HepG2 (cell line): Measurements from ENCODE around the gene TNXB. TPM values are rescaled to one million over a fixed set of nuclear protein-coding genes. Genes with fewer than 3 reads are reported as not detected.

Experiments used
- ATAC-seq: fragments of 200-7000 bp; cut with Tn5 transposase; 3 replicates; pipeline ENCODE4 v1.9.1; 2020; ENCODE audit warnings: mild to moderate bottlenecking, moderate library complexity
- BruUV-seq: library from RNA; stranded (reverse); fragments of 400-500 nt; replicated peaks from 2 replicates; lab custom pipeline; 2021; lab: Mats Ljungman, UMichigan
- CTCF ChIA-PET: fragments of 300-600 bp; formaldehyde crosslinking; extraction: SDS; loops from one replicate; lab custom pipeline; 2021; ENCODE audit warnings: low total read pairs, inconsistent platforms, low intra/inter-chr PET ratio; lab: Yijun Ruan, JAX
- POLR2A ChIA-PET: fragments of 350-600 bp; sonication (Branson Sonifier 250); formaldehyde crosslinking; loops from one replicate; lab custom pipeline; 2020; ENCODE audit warnings: antibody characterized with exemption, inconsistent platforms; lab: Yijun Ruan, JAX
- DNase-seq: peaks from one replicate; pipeline ENCODE4 v3.0.0-alpha.2; 2015; ENCODE audit warnings: low spot score
- FAIRE-seq: peaks from 3 replicates; lab custom pipeline; 2011; peaks lifted over from hg19 to GRCh38; lab: Jason Lieb, UNC
- H2AFZ ChIP-seq: one replicate; pipeline ENCODE4 v1.6.1; 2011; ENCODE audit warnings: low read length, inconsistent platforms
- H3K27ac ChIP-seq: fragments of 300-600 bp; 3 replicates; pipeline ENCODE4 v1.8.0; 2011; ENCODE audit warnings: mixed run types, mild to moderate bottlenecking, mixed read lengths, low read length, inconsistent platforms; ENCODE audit not compliant: insufficient read depth; ENCODE audit errors: extremely low read length
- H3K27me3 ChIP-seq, 2 experiments: fragments of 200-600 bp in 1 of 2; 2 replicates in 1 of 2; 3 replicates in 1 of 2; pipeline versions ENCODE4 v1.6.0 to v1.8.0; 2011; ENCODE audit warnings: low read length in 2 of 2, mild to moderate bottlenecking in 2 of 2, moderate library complexity in 2 of 2, inconsistent platforms in 1 of 2; ENCODE audit not compliant: insufficient read depth in 2 of 2, control insufficient read depth in 1 of 2
- H3K36me3 ChIP-seq, 2 experiments: fragments of 200-600 bp in 1 of 2; replicated peaks in 1 of 2; 2 replicates in 1 of 2; 3 replicates in 1 of 2; pipeline versions ENCODE4 v1.5.1 to v1.8.0; 2011; ENCODE audit warnings: low read length in 2 of 2, inconsistent platforms in 1 of 2; ENCODE audit not compliant: insufficient read depth in 2 of 2, control insufficient read depth in 1 of 2
- H3K4me1 ChIP-seq: 2 replicates; pipeline ENCODE4 v1.5.1; 2012; ENCODE audit warnings: low read length, inconsistent platforms; ENCODE audit not compliant: insufficient read depth
- H3K4me2 ChIP-seq: 2 replicates; pipeline ENCODE4 v1.6.0; 2011; ENCODE audit warnings: low read depth, low read length, inconsistent platforms
- H3K4me3 ChIP-seq, 3 experiments: fragments of 200-600 bp in 1 of 3; sonication (generic), shearing (Covaris generic) in 1 of 3; replicated peaks in 1 of 3; 2 replicates each; pipeline ENCODE4 v1.5.1; 2011 to 2016; ENCODE audit warnings: low read length in 3 of 3, inconsistent platforms in 2 of 3, low read depth in 2 of 3, mild to moderate bottlenecking in 2 of 3, control low read depth in 1 of 3, mixed read lengths in 1 of 3; ENCODE audit not compliant: insufficient read depth in 1 of 3
- H3K79me2 ChIP-seq: one replicate; pipeline ENCODE4 v1.6.1; 2011; ENCODE audit warnings: low read length, inconsistent platforms; ENCODE audit not compliant: insufficient read depth
- H3K9ac ChIP-seq: 2 replicates; pipeline ENCODE4 v1.6.0; 2011; ENCODE audit warnings: mild to moderate bottlenecking, low read depth, low read length, inconsistent platforms; ENCODE audit not compliant: insufficient read depth
- H3K9me3 ChIP-seq: 2 replicates; pipeline ENCODE4 v1.5.1; 2012; ENCODE audit warnings: mild to moderate bottlenecking, low read length
- H4K20me1 ChIP-seq: 2 replicates; pipeline ENCODE4 v1.6.0; 2011; ENCODE audit warnings: inconsistent platforms, mild to moderate bottlenecking, low read length, moderate library complexity; ENCODE audit not compliant: insufficient read depth
- KLF12 ChIP-seq: sonication (generic); formaldehyde crosslinking; IDR thresholded peaks from 2 replicates; pipeline ENCODE4 v1.4.0; 2020; ENCODE audit warnings: missing genetic modification reagents, borderline replicate concordance
- NR2F2 ChIP-seq: IDR thresholded peaks from 2 replicates; pipeline ENCODE4 v1.6.1; 2012; ENCODE audit warnings: low read depth, inconsistent platforms, borderline replicate concordance
- PAWR ChIP-seq: sonication (generic); formaldehyde crosslinking; IDR thresholded peaks from 2 replicates; pipeline ENCODE4 v1.4.0; 2020; ENCODE audit warnings: missing genetic modification reagents, mild to moderate bottlenecking, borderline replicate concordance
- PHF8 ChIP-seq: sonication (generic); formaldehyde crosslinking; IDR thresholded peaks from 2 replicates; pipeline ENCODE4 v1.5.0; 2020; ENCODE audit warnings: missing genetic modification reagents
- SAFB2 ChIP-seq: sonication (generic); formaldehyde crosslinking; IDR thresholded peaks from 2 replicates; pipeline ENCODE4 v1.5.1; 2020; ENCODE audit warnings: missing genetic modification reagents, low read depth, mild to moderate bottlenecking, borderline replicate concordance
- SP5 ChIP-seq: IDR thresholded peaks from 2 replicates; pipeline ENCODE4 v1.6.1; 2016; ENCODE audit warnings: low read depth, borderline replicate concordance
- ZFP90 ChIP-seq: sonication (generic); formaldehyde crosslinking; IDR thresholded peaks from 2 replicates; pipeline ENCODE4 v1.8.0; 2022; ENCODE audit warnings: missing genetic modification reagents, mild to moderate bottlenecking, inconsistent platforms, borderline replicate concordance
- ZNF549 ChIP-seq: sonication (generic); formaldehyde crosslinking; IDR thresholded peaks from 2 replicates; pipeline ENCODE4 v1.5.0; 2020; ENCODE audit warnings: missing genetic modification reagents
- ZNF576 ChIP-seq: sonication (generic); formaldehyde crosslinking; IDR thresholded peaks from 2 replicates; pipeline ENCODE4 v1.4.0; 2020; ENCODE audit warnings: mild to moderate bottlenecking, missing genetic modification reagents
- ZNF609 ChIP-seq: sonication (generic); formaldehyde crosslinking; IDR thresholded peaks from 2 replicates; pipeline ENCODE4 v1.4.0; 2020; ENCODE audit warnings: mild to moderate bottlenecking, missing genetic modification reagents, borderline replicate concordance
- ZNF629 ChIP-seq: sonication (generic); formaldehyde crosslinking; conservative IDR thresholded peaks from 2 replicates; pipeline ENCODE4 v1.5.0; 2020; ENCODE audit warnings: missing genetic modification reagents
- ZNF766 ChIP-seq: sonication (generic); formaldehyde crosslinking; IDR thresholded peaks from 2 replicates; pipeline ENCODE4 v1.5.0; 2020; ENCODE audit warnings: missing genetic modification reagents, borderline replicate concordance
- WGBS: methylation state at CpG from one replicate; pipeline ENCODE4 v1.1.6; 2017; ENCODE audit warnings: low lambda C conversion rate; 5-methylcytosine and 5-hydroxymethylcytosine counted together
- in situ Hi-C: cut with HindIII; loops from 2 replicates; pipeline ENCODE4 v1.10.0; 2017; ENCODE audit warnings: low pct_unique_long_range_greater_than_20kb; ENCODE audit not compliant: extremely low pct_ligation_motif_present
- intact Hi-C: fragments of 100-400 bp; cut with micrococcal nuclease; formaldehyde crosslinking; loops from one replicate; pipeline ENCODE4 v1.10.0; 2022; ENCODE audit not compliant: unreplicated experiment
- polyA plus RNA-seq, 8 experiments: library from polyadenylated mRNA; depleted of rRNA in 3 of 8; stranded (reverse) in 7 of 8; unstranded in 1 of 8; fragments of >200 nt; fragmentation: Illumina TruSeq in 4 of 8; extraction: Trizol in 4 of 8; gene quantifications; 2 replicates each; pipeline versions ENCODE4 v1.2.1 to v1.2.3, GENCODE V29; 2011 to 2016; ENCODE audit warnings: low read depth in 4 of 8, missing spikeins in 1 of 8, mixed read lengths in 1 of 8; ENCODE audit not compliant: insufficient read depth in 1 of 8
- total RNA-seq, 5 experiments: library from RNA; depleted of rRNA; stranded (reverse); fragments of >200 nt; fragmentation: Illumina TruSeq; extraction: Trizol; gene quantifications; 2 replicates each; pipeline ENCODE4 v1.2.3, GENCODE V29; 2016; ENCODE audit warnings: low read depth in 1 of 5

Gene TNXB
- total and polyA plus RNA-seq, 2 of the 13 experiments (the other 11 are each of a cell fraction or from before 2014, with no cell fraction given): 1.6 to 2.7 TPM

GRCh38 chr6:32127409-32127716 is 18.2 kb upstream of the TNXB start (continued):
- TF ChIP-seq KLF12 (0 out of 2 replicates have a peak, but pooled peaks have one; percentile 40), ZNF549 (CRISPR knock-in tag) (no peak), NR2F2 (0 out of 2 replicates have a peak, but pooled peaks have one; percentile 6), SAFB2 (0 out of 2 replicates have a peak, but pooled peaks have one; percentile 27), ZNF629 (0 out of 2 replicates have a peak, but pooled peaks have one; percentile 11), PAWR (CRISPR knock-in tag) (no peak), ZNF766 (CRISPR knock-in tag) (0 out of 2 replicates have a peak, but pooled peaks have one; percentile 21), SP5 (CRISPR knock-in tag) (no peak), ZNF576 (CRISPR knock-in tag) (0 out of 2 replicates have a peak, but pooled peaks have one; percentile 33)
- TF ChIP-seq, all 625 proteins: peak for 19

GRCh38 chr6:32126880-32127279 is 17.7 kb upstream of the TNXB start:
- 78% methylated on average over 8 of the region's 8 CpGs for WGBS

More at GRCh38 chr6:32126880-32127279, 17.7 kb upstream of the TNXB start:
- intact Hi-C loops: no loop called here
- H3K4me3 ChIP-seq: peak overlapping the region; percentile 95 to 100 (median 99)
- POLR2A ChIA-PET: interaction anchor here (1.6 to 4.4 kb wide), 2 partner anchors 26 to 50 kb away, joined by 29 to 35 read pairs; partner anchors contain the start of genes AGPAT1 and PRRT1
- BruUV-seq: no TSS peak
- H3K9me3 ChIP-seq: no peaks in the 10 kb centered on the region
- no peak for DNase-seq
- H3K27ac ChIP-seq: no peak overlapping the region
- CTCF ChIA-PET: no interaction called here
- H3K36me3 ChIP-seq: peaks cover 2 to 29% of the 10 kb centered on the region in 2 experiments; a peak in 4 of 5 replicates
- peaks cover 33% of the 10 kb centered on the region for H3K4me1 ChIP-seq
- H3K79me2 ChIP-seq: peaks cover 25% of the 10 kb centered on the region
- no peaks in the 10 kb centered on the region for H4K20me1 ChIP-seq
- ATAC-seq: no peak
- H3K4me2 ChIP-seq: peak overlapping the region; percentile 93
- no peaks in the 10 kb centered on the region; a peak in 1 of 5 replicates for H3K27me3 ChIP-seq
- H2AFZ ChIP-seq: no peak overlapping the region
- in situ Hi-C loops: no loop called here
- TF ChIP-seq ZFP90 (0 out of 2 replicates have a peak, but pooled peaks have one; percentile 1), ZNF609 (no peak), PHF8 (CRISPR knock-in tag) (peak; percentile 4; the same call in 1 of the 2 replicates)
- FAIRE-seq: no peak
- peak overlapping the region; percentile 86 for H3K9ac ChIP-seq
